ENCODE data around the gene SVIL.

- no peak for TF ChIP-seq CTCF (IDR thresholded peaks at IDR 0.05)
- no peak for TF ChIP-seq EZH2 (IDR thresholded peaks at IDR 0.05; ENCODE audit: borderline replicate concordance, insufficient read depth, low read depth, low read length, poor library complexity, severe bottlenecking)
Measured at GRCh38 chr10:29438271-29438670, 196.5 kb downstream of the SVIL start.
